Epithelial cell of esophagus (primary cell): Measurements from ENCODE around the gene FAM43A.
A peak's percentile ranks its signal among the peaks of the same experiment; 100 is the strongest.

ENCODE experiments used
- DNase-seq: peaks from one replicate; pipeline ENCODE4 v3.0.0; 2010; ENCODE audit warnings: low read depth
- H3K4me3 ChIP-seq: 2 replicates; pipeline ENCODE4 v1.5.1; 2011; ENCODE audit warnings: mild to moderate bottlenecking, low read length, control low read depth
- TF ChIP-seq, protein P1 (sequence below): IDR thresholded peaks from 2 replicates; pipeline ENCODE4 v1.5.1; 2011; ENCODE audit warnings: low read depth, mild to moderate bottlenecking, low read length, control low read depth, inconsistent platforms; ENCODE audit not compliant: insufficient read depth; ENCODE audit errors: missing control alignments

Gene FAM43A

DNA sequence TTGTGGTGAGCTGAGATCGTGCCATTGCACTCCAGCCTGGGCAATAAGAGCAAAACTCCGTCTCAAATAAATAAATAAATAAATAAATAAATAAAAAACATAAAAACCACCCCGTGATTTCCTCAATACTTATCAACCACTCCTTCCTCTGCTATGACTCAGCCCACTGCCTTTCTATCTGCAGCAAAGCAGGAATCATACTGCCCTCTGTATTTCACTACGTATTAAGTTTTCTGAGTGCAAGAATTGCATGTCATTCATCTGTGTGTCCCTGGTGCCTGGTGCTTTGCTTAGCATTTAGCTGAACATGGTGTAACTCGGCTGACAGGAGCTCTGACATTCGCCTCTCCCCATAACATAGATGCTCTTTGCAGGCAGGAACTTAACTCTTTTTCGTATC lies 20.8 kb upstream of the FAM43A start:
- no peak for DNase-seq
- no peak overlapping the region for H3K4me3 ChIP-seq
- TF ChIP-seq, protein P1, sequence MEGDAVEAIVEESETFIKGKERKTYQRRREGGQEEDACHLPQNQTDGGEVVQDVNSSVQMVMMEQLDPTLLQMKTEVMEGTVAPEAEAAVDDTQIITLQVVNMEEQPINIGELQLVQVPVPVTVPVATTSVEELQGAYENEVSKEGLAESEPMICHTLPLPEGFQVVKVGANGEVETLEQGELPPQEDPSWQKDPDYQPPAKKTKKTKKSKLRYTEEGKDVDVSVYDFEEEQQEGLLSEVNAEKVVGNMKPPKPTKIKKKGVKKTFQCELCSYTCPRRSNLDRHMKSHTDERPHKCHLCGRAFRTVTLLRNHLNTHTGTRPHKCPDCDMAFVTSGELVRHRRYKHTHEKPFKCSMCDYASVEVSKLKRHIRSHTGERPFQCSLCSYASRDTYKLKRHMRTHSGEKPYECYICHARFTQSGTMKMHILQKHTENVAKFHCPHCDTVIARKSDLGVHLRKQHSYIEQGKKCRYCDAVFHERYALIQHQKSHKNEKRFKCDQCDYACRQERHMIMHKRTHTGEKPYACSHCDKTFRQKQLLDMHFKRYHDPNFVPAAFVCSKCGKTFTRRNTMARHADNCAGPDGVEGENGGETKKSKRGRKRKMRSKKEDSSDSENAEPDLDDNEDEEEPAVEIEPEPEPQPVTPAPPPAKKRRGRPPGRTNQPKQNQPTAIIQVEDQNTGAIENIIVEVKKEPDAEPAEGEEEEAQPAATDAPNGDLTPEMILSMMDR, result peak; percentile 2

DNA sequence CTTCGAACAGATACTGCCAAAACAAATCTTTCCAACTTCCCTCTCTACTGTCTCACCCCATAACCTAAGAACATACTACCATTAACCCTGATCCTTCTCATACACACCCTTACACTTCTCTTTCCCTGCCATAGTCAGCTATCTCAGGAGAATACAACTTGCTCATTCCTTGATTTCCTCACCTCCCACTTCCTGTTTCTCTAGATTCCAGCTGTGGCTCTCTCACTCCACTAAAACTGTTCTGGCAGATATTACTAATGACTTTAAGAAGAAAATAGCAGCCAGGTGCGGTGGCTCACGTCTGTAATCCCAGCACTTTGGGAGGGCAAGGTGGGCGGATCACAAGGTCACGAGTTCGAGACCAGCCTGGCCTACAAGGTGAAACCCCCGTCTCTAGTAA lies 18.3 kb upstream of the FAM43A start:
- H3K4me3 ChIP-seq, result no peak overlapping the region
- TF ChIP-seq, protein P1, result no peak
- peak; percentile 51 for DNase-seq

DNA sequence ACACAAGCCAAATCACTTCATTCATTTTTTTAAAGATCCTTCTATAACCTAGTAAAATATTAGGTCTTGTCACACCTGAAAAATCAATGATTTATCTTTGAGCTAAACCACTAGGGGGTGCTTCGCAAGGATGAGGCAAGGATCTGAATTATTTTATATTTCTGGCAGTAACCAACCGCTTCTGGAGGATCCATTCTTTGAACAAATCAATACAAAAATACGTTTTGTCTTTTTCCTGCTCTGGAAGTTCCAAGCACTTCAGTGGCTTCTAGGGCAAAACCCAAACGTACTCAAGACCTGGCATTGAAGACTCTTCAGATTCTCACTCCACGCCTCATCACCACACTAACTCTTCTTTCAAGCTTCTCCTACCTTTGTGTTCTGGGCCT lies 14.2 kb upstream of the FAM43A start:
- peak; percentile 58 for DNase-seq
- peak overlapping the region; percentile 100 for H3K4me3 ChIP-seq
- TF ChIP-seq, protein P1, result peak; percentile 65

DNA sequence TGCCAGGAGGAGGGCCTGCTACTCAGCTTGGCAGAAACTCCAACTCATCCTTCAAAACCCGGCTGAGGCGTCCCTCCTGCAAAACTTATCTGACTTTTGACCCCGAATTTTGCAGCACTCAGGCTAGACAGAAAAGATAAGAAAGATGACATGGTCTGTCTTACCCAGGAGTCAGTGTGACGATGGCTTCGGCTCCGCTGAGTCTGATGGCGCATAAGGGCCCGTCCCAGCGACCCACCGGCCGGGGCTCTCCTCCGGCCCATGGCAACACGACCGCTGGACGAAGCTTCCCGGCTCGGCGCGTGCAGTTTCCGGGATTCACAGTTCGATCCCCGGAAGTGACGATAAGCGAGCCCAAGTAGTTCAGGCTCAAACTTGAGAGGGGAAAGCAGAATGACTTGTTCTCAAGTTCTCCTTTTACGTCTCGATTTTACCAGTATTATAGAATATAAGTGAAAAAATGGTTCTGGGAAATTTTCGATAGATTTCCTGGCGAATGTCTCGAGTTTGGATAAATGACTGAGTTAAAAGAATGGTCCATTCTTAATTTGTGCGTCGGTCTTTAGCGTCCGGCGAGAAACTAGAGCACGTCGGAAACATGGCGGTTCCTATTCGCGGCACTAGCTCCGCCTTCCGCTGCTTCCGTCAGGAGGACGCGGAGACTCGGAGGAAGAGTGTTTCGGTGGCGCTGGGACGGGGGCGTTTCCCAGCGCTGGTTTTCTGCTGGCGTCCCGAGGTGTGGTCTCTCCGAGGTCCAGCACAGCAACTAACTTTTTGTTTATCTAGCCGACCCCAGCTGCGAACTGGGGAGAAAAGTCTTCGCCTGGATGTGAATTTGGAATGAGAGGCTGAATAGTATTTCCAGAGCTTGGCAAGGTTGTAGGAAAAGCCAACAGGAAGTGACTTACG lies 13.5 kb upstream of the FAM43A start, which contains the start of gene LSG1:
TSS of gene LSG1 (minus strand) at position 292 of the 909 bp plus-strand sequence. CDS start at position 263, 29 bp downstream.
- peak within 1 kb of the TSS; percentile 100 for H3K4me3 ChIP-seq
- TF ChIP-seq, protein P1, result no peak
- peak; percentile 97 for DNase-seq

DNA sequence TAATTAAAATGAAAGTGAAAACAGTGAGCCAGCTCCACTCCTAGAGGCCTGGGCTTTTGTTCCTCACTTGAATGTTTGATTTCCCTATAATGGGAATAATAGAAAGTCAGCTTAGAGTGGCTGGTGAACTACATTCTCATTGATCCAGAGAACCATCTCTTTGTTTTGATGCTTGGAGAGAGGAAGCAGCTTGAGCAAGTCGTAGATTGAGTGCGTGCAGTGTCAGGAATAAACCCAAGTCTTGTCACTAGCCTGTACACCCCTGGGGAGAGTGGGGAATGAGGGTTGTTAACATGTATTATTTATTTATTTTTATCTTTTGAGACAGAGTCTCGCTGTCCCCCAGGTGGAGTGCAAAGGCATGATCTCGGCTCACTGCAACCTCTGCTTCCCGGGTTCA lies 12.8 kb upstream of the FAM43A start:
- H3K4me3 ChIP-seq, result peak overlapping the region; percentile 100
- TF ChIP-seq, protein P1, result no peak
- DNase-seq, result no peak

DNA sequence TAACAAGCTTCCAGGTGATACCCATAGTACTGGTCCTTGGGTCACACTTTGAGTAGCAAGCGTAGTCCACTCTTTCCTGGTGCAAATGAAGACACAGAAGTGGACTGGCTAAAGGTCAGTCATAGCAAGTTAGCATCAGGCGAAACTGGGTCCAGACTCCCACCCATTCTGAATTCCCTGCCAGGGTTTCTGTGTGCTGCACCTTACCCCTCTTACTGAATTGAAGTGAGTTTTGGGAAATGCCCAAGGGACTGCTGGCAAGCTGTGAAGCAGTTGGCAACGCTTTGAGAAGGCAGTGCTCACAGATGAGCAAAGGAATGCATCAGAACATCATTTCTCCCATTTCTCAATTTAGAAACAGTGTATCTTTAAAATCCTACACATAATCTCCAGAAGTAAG lies 11.9 kb upstream of the FAM43A start:
- no peak overlapping the region for H3K4me3 ChIP-seq
- no peak for DNase-seq
- TF ChIP-seq, protein P1, result no peak

DNA sequence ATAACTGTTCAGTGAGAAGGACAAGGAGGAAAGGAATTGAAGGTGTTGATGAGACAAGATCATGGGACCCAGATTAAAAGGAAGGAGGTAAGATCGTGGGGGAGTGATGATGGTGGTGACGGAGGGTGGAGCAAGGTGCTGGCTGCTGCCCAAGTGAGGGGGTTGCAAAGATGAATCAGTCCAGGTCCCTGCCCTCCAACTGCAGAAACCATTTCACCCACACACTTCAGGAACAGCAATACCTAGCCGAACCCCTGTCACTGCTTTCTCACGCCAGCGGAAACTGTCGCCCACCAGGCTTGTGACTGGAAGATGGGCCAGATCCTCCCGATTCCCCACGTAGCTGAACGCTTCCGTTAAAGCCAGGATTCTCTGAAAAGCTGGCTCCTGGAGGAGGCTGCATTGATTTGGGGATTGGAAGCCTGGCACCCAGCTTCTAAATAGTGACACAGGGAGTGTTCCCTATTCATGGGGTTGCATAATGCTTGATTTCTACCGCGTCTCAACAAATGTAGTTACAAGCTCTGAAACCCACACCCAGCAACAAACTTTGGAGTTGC lies 10.5 kb upstream of the FAM43A start:
- peak; percentile 47 for DNase-seq
- no peak overlapping the region for H3K4me3 ChIP-seq
- TF ChIP-seq, protein P1, result no peak
